ENCODE data around the gene BNIP5.
"Not testable (repeated sequence)": the region's sequence is repeated elsewhere in the genome, so short reads cannot be mapped to it uniquely, and the experiment has no call there.

BNIP5 gene

DNA sequence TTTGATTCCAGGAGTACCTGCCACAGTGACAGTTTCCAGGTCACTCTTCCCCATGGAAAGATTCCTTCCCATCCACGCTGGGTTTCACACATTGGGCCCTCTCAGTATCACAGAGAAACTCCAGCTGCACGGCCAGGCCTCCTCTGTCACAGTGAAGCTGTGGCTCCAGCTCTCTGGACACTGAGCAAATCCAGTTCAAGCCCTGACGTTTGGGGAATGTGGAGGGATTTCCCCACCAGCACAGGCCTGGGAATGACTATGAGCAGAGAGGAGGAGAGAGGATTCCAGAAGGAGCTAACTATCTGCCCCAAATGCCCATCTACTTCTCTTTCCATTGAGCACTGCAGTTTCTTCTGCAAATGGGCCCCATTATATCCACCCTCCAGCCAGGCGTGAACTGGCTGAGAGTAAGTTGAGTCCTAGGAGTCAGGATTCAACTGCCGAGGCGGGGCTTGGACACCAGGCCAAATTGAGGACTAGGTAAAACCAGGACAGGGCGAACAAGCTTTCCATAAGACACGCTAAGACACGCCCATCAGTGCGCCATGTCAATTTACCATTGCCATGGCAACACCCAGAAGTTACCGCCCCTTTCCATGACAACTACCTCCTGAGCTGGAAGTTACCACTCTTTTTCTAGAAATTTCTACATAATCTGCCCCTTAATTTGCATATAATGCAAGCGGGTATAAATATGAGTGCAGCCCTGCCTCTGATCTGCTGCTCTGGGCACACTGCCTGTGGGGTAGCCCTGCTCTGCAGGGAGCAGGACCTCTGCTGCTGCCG is 9.2 kb upstream of the BNIP5 start:
- no peak for DNase-seq (ENCODE audit: low read depth in 1 of 2, low spot score in 1 of 2)

- no peak for DNase-seq (ENCODE audit: low read depth in 1 of 2, low spot score in 1 of 2)
These were observed 6.5 kb upstream of the BNIP5 start for GRCh38 chr6:36343109-36343680.

- peak; percentile 47 to 66 for DNase-seq (ENCODE audit: low read depth in 1 of 2, low spot score in 1 of 2)
These were observed 4.1 kb upstream of the BNIP5 start for GRCh38 chr6:36340618-36341454.

GRCh38 chr6:36340306-36340617 is 3.6 kb upstream of the BNIP5 start:
- no peak for DNase-seq (ENCODE audit: low read depth in 1 of 2, low spot score in 1 of 2)

- no peak for DNase-seq (ENCODE audit: low read depth in 1 of 2, low spot score in 1 of 2)
These were observed 2.5 kb upstream of the BNIP5 start for GRCh38 chr6:36339146-36339545.

GRCh38 chr6:36338223-36338622 is 1.5 kb upstream of the BNIP5 start:
- not testable (repeated sequence) for DNase-seq (ENCODE audit: low read depth in 1 of 2, low spot score in 1 of 2)

DNA sequence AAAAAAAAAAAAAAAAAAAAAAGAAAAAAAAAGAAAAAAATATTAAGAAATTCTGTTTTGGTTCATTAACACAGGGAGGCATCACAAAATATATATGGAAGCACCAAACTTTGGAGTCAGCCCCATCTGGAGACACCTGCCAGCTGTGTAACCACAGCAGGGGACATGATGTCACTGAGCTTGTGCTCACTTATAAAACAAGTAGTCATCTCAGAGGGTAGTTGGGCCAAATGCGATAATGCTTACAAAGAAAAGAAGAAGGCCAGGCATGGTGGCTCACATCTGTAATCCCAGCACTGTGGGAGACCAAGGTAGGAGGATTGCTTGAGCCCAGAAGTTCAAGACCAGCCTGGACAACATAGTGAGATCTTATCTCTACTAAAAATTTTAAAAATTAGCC is 1.1 kb upstream of the BNIP5 start:
- no peak for DNase-seq (ENCODE audit: low read depth in 1 of 2, low spot score in 1 of 2)

DNA sequence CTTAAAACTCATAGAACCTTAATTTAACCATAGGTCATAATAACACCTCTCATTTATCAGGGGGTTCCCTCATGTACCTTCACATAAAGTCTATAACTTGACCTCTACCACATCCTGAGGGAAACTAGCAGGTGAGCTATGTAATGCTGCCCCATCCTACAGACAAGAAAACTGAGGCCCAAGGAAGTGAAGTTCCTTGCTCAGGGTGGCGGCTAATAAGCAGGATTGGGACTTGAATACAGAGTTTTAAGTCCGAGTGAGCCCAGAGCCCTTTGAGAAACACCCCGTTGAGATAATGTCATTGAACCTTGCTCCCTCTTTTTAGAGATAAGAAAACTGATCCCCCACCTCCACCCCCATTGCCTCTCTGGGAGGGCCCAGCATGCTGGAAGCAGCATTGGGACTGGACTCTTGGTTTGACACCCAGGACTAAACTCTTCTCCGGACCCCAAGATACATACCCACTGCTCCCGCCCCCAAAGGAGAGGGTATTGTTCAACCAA is 429 bp downstream of the BNIP5 start:
- DNase-seq (ENCODE audit: low read depth in 1 of 2, low spot score in 1 of 2) = no peak

- DNase-seq (ENCODE audit: low read depth in 1 of 2, low spot score in 1 of 2) = no peak
These were observed 1.1 kb downstream of the BNIP5 start for GRCh38 chr6:36335465-36336207.

- no peak for DNase-seq (ENCODE audit: low read depth in 1 of 2, low spot score in 1 of 2)
These were observed 1.7 kb downstream of the BNIP5 start for GRCh38 chr6:36334832-36335459.

- DNase-seq (ENCODE audit: low read depth in 1 of 2, low spot score in 1 of 2) = no peak
These were observed 2.6 kb downstream of the BNIP5 start for GRCh38 chr6:36333931-36334725.

- DNase-seq (ENCODE audit: low read depth in 1 of 2, low spot score in 1 of 2) = no peak
These were observed 3.4 kb downstream of the BNIP5 start for GRCh38 chr6:36333171-36333895.

DNA sequence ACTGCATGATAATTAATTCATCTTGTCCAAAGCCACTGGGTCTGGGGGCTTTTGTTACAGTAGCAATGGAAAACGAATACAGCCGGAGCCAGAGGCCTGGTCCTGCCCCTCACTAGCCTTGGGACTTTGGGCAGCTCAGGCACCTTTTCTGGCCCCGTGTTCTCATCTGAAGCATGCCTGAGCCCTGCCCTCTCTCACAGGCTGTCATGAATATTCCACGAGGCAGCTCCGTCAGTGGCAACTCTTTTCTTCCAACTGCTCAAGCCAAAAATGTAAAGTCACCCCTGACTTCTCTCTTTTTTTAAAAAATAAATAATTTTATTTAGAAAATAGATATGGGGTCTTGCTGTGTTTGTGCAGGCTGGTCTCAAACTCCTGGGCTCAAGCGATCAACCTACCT is 5.3 kb downstream of the BNIP5 start:
- no peak for DNase-seq (ENCODE audit: low read depth in 1 of 2, low spot score in 1 of 2)

DNA sequence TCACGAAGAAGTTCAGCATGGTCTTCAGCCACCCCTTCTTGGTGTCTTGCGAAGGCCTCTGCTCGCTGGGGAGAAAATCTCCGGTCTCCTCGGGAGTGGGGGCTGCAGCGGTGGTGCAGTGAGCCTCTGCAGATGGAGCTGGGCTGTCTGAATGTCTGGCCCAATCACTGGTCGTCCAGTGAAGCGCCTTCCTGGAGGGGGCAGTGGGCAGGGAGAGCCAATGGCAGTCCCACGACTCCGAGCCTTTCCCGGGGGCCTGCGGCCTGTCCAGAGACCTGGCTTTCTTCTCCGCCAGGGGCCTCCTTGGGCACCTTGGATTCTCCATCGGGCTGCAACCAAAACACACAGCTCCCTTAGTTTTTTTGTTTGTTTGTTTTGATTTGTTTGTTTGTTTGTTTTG is 6.3 kb downstream of the BNIP5 start:
- no peak for DNase-seq (ENCODE audit: low read depth in 1 of 2, low spot score in 1 of 2)

DNA sequence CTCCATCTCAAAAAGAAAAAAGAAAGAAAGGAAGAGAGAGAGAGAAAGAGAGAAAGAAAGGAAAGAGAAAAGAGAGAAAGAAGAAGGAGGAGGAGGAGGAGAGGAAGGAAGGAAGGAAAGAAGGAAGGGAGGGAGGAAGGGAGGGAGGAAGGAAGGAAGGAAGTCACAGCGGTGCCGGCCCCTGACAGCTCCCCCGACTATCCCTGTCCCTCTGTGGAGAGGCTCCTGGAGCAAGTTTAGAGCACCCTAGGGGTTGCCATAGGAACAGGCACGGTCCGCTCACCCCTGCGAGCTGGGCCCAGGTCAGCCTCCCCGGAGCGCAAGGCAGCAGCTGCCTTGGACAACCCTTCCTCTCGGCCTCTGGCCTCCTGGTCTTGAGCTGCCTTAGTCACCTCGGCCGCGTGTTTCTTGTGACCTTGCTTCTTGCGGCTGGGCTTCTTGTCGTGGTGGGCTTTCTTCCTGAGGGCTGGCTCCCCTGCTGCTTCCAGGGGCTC is 6.8 kb downstream of the BNIP5 start:
- no peak for DNase-seq (ENCODE audit: low read depth in 1 of 2, low spot score in 1 of 2)

GRCh38 chr6:36328600-36328999 is 8.1 kb downstream of the BNIP5 start:
- no peak for DNase-seq (ENCODE audit: low read depth in 1 of 2, low spot score in 1 of 2)

DNA sequence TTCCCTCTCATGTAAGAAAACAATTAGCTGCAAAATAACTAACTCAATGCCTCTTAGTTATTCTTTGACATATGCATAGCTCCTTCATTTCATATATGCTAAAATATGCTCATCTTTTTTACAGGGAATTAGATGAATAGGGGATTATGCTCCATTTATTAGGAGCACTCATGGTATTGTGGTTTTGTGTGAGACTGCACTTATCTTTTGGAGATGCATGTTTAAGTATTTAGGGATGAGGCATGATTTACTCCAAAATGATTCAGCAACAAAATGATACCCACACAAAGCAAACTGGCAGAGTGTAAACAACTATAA is 8.8 kb downstream of the BNIP5 start:
- DNase-seq (ENCODE audit: low read depth in 1 of 2, low spot score in 1 of 2) = no peak

DNA sequence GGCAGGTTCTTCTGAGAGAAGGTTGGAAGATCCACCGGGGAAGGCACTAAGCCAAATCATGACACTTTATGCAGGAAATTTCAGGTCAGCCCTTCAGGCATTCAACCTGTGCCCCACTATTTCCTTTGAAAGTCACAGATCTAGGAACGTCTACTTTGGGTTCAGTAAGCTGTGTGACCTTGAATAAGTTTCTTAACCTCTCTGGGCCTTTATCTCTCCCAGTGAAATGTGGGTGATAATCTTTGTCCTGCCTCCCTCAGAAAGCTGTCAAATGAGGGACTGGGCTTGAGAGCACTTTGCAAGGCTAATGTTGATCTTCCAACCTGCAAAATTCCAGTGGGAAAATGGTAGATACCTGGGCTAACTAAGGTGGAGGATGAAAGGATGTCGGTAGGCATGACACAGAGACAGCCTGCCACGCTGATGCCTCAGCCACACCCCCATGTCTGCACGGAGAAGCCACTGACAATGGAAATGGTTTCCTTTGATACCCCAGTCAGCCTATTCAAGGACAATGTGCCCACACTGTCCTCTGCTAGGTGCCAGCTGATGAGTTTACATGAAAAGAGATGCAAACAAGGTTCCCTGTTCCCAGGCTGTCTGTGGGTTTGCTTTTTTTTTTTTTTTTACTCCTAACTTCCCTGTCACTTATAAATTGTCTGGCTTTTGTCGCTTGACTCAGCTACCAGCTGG is 9.3 kb downstream of the BNIP5 start:
- no peak for DNase-seq (ENCODE audit: low read depth in 1 of 2, low spot score in 1 of 2)
